ENCODE data around the gene VGLL4.

DNA sequence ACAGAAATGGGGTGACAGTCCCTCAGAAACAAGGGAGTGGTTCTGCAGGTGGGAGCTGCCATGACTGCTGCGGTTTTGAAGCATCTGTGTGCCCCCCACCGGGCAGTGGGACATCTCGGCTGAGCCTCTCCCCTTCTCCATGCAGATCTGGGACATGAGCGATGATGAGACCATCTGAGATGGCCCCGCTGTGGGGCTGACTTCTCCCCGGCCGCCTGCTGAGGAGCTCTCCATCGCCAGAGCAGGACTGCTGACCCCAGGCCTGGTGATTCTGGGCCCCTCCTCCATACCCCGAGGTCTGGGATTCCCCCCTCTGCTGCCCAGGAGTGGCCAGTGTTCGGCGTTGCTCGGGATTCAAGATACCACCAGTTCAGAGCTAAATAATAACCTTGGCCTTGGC is 89.0 kb downstream of the VGLL4 start:
- no peak for TF ChIP-seq CTCF (optimal IDR thresholded peaks at IDR 0.05 in 1 of 3, IDR thresholded peaks at IDR 0.05 in 1 of 3, conservative IDR thresholded peaks at IDR 0.05 in 1 of 3; ENCODE audit: extremely low read depth in 1 of 3, insufficient read depth in 2 of 3, low read length in 3 of 3)
- no peak for TF ChIP-seq EZH2 (IDR thresholded peaks at IDR 0.05; ENCODE audit: low read length)

Measured in keratinocyte (primary cell).